Prostate gland (tissue), 2 donors: ENCODE measurements around the gene EIF4G3.
"Not testable (repeated sequence)": the region's sequence is repeated elsewhere in the genome, so short reads cannot be mapped to it uniquely, and the experiment has no call there.

Source experiments
- POLR2A ChIP-seq: fragments of 450-650 bp; IDR thresholded peaks from one replicate; pipeline ENCODE4 v1.6.1; 2016; ENCODE audit warnings: antibody characterized with exemption, mild to moderate bottlenecking
- TF ChIP-seq, protein P1 (sequence below), 4 experiments: fragments of 200-600 bp in 2 of 4; fragments of 450-650 bp in 2 of 4; sonication (generic) in 2 of 4; IDR thresholded peaks; 1 replicate in 3 of 4; 2 replicates in 1 of 4; pipeline ENCODE4 v1.5.1; 2016 to 2019; ENCODE audit warnings: antibody characterized with exemption in 4 of 4, mild to moderate bottlenecking in 2 of 4, moderate library complexity in 2 of 4

- TF ChIP-seq, protein P1, sequence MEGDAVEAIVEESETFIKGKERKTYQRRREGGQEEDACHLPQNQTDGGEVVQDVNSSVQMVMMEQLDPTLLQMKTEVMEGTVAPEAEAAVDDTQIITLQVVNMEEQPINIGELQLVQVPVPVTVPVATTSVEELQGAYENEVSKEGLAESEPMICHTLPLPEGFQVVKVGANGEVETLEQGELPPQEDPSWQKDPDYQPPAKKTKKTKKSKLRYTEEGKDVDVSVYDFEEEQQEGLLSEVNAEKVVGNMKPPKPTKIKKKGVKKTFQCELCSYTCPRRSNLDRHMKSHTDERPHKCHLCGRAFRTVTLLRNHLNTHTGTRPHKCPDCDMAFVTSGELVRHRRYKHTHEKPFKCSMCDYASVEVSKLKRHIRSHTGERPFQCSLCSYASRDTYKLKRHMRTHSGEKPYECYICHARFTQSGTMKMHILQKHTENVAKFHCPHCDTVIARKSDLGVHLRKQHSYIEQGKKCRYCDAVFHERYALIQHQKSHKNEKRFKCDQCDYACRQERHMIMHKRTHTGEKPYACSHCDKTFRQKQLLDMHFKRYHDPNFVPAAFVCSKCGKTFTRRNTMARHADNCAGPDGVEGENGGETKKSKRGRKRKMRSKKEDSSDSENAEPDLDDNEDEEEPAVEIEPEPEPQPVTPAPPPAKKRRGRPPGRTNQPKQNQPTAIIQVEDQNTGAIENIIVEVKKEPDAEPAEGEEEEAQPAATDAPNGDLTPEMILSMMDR (IDR thresholded peaks at IDR 0.05) = not testable (repeated sequence)
- not testable (repeated sequence) for TF ChIP-seq POLR2A
Observed at GRCh38 chr1:21170837-21171236, 5.9 kb downstream of the EIF4G3 start.
